GM21717 (cell line): ENCODE data around the gene TRUB1.

Source experiments
- ATAC-seq: cut with Tn5 transposase; IDR thresholded peaks from one replicate; pipeline ENCODE4 v1.9.1; 2021; ENCODE audit warnings: mild to moderate bottlenecking, moderate library complexity; ENCODE audit not compliant: unreplicated experiment

The TRUB1 gene

DNA sequence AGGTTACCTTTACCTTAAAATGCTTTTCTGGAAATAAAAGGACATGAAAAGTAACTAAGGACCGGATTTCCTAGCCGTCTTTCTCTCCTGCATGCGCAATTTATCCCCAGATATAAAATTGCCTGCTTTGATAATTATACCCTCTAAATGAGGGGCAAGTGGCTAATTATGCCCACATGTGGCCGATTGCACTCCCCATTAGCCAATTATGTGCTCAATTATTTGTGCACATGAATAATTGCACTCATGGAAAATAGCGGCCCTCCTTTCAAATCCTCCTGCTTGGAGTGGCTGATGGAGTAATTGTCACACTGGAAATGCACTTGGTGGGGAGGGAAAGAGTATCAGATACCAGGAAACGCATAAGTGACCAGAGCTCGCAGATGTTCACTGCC lies 88.7 kb downstream of the TRUB1 start:
- ATAC-seq = no peak
